ENCODE results near the gene MSH3.
"Not testable (repeated sequence)": the region's sequence is repeated elsewhere in the genome, so short reads cannot be mapped to it uniquely, and the experiment has no call there.

The MSH3 gene

DNA sequence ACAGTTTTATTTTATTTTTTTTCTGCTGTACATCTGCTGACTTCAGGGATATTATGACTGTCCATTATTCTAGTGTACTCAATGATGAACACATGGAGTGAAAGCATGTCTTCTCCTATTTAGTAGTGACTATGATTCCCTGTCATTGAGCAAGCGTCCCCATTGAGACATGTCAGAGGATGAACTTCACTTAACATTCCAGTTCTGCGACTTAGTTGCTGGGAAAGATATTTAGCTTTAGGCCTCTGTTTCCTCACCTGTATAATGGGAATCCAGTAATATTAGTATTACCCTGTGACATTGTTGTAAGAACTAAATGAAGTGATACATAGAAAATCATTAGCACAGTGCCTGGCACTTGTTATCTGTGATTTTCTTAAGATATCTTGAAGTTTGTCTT lies 145.1 kb downstream of the MSH3 start:
- Mint-ChIP-seq H3K27me3 (no peaks in the 10 kb centered on the region), H3K4me1 (no peaks in the 10 kb centered on the region), H3K9me3 (peaks cover 0 to 5% of the 10 kb centered on the region in 2 donors), H3K4me3 (no peak overlapping the region), H3K27ac (no peak overlapping the region)
- DNase-seq (no peak), ATAC-seq (no peak)

DNA sequence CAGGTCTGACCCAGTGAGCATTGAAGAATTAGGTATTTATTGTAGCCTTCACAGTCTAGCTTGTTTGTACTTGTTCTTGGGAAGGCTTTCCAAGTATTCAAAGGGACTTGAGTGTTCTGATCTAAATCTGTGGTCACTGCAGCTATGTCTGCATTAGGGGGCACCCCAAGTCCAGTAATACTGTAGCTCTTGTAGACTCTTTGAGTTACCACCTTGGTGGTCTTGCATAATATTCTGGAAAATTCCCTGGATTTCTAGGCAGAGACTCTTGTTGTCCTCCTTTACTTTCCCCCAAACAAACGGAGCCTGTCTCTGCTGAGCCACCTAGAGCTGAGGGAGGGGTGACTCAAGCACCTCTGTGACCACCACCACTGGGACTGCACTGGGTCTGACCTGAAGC lies 149.9 kb downstream of the MSH3 start:
- Mint-ChIP-seq H3K27ac (no peak overlapping the region), H3K4me3 (no peak overlapping the region), H3K9me3 (peaks cover 0 to 5% of the 10 kb centered on the region in 2 donors), H3K4me1 (peaks cover 5% of the 10 kb centered on the region), H3K27me3 (no peaks in the 10 kb centered on the region)
- ATAC-seq, result no peak
- no peak for DNase-seq

DNA sequence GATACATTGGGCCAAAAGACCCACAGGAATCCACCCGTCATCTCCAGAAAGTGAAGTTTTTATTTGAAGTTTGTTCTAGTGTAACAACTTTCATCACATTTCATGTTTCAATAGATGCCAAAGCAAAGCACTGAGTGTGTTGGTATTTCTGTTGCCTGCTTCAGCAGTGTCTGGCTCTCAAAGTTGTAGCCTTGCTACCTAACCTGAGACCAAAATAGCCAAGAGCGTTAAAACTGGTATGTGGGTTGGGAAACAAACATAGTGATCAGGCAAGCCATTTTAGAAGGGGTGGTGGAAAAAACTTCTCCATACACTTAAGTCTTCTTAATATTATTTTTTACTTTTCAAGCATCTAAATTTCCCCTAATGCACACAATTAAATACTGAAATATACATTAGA lies 150.6 kb downstream of the MSH3 start:
- peaks cover 0 to 5% of the 10 kb centered on the region in 2 donors for H3K9me3 Mint-ChIP-seq

GRCh38 chr5:80806929-80807328 lies 152.5 kb downstream of the MSH3 start:
- Mint-ChIP-seq H3K27me3 (no peaks in the 10 kb centered on the region), H3K4me1 (peaks cover 5% of the 10 kb centered on the region), H3K27ac (no peak overlapping the region), H3K9me3 (peaks cover 0 to 5% of the 10 kb centered on the region in 2 donors), H3K4me3 (no peak overlapping the region)
- ATAC-seq (peak; percentile 62), DNase-seq (no peak)

More for the DNA sequence above, 150.6 kb downstream of the MSH3 start:
- no peak overlapping the region for H3K4me3 Mint-ChIP-seq
- no peak for DNase-seq
- no peak overlapping the region for H3K27ac Mint-ChIP-seq
- no peaks in the 10 kb centered on the region for H3K27me3 Mint-ChIP-seq
- no peak for ATAC-seq
- H3K4me1 Mint-ChIP-seq, result peaks cover 5% of the 10 kb centered on the region

DNA sequence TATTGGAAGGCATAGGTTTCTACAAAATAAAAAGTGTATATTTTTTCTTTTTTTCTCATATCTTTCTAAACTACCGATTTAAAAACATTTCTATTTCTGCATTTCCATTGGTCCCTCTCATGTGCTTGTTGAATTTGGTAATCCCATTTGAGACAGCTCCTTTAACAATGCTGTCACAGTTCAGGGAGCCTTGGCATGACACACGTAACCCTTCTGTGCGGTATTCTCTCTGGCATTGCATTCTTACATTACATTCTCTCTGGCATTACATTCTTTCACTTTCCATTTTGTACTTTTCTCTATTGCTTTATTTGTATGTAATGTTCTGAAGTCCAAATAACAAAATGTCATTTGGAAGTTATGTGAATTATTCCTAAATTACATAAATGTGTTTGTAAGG lies 155.0 kb downstream of the MSH3 start:
- Mint-ChIP-seq H3K9me3 (no peaks in the 10 kb centered on the region), H3K27me3 (no peaks in the 10 kb centered on the region), H3K4me1 (peaks cover 5% of the 10 kb centered on the region), H3K27ac (no peak overlapping the region), H3K4me3 (no peak overlapping the region)
- no peak for DNase-seq
- no peak for ATAC-seq

GRCh38 chr5:80810425-80810824 lies 156.0 kb downstream of the MSH3 start:
- no peaks in the 10 kb centered on the region for H3K27me3 Mint-ChIP-seq
- no peaks in the 10 kb centered on the region for H3K9me3 Mint-ChIP-seq
- peaks cover 5% of the 10 kb centered on the region for H3K4me1 Mint-ChIP-seq
- no peak overlapping the region for H3K27ac Mint-ChIP-seq
- DNase-seq (no peak), ATAC-seq (peak; percentile 82)
- no peak overlapping the region for H3K4me3 Mint-ChIP-seq

GRCh38 chr5:80816590-80816989 lies 162.1 kb downstream of the MSH3 start:
- H3K4me3 Mint-ChIP-seq, result no peak overlapping the region
- H3K4me1 Mint-ChIP-seq, result no peaks in the 10 kb centered on the region
- no peaks in the 10 kb centered on the region for H3K27me3 Mint-ChIP-seq
- no peak for ATAC-seq
- peaks cover 0 to 8% of the 10 kb centered on the region in 2 donors for H3K9me3 Mint-ChIP-seq
- no peak overlapping the region for H3K27ac Mint-ChIP-seq
- no peak for DNase-seq

DNA sequence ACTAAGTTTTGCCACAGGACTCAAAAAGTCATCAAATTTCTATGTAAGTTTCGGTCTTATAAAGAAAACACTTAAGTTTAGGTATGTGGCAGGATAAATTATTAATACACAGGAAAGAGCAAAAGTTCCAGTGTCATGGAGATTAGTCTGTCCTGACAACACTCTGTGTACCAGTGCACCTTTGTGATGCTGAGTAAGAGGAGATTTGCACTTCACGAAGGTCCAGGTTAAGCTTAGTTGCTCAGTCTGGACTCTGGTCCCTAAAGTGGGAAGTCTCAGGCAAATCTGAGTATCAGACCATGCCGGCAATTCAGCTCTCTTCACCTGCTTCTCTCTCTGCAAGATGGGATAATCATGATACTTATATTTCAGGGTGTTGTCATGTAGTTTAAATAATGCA lies 166.2 kb downstream of the MSH3 start:
- no peak for DNase-seq
- Mint-ChIP-seq H3K27me3 (no peaks in the 10 kb centered on the region), H3K9me3 (peaks cover 0 to 24% of the 10 kb centered on the region in 2 donors), H3K4me1 (no peaks in the 10 kb centered on the region), H3K27ac (no peak overlapping the region), H3K4me3 (no peak overlapping the region)
- ATAC-seq, result no peak

GRCh38 chr5:80822640-80823039 lies 168.2 kb downstream of the MSH3 start:
- Mint-ChIP-seq H3K4me3 (no peak overlapping the region), H3K4me1 (no peaks in the 10 kb centered on the region), H3K27ac (peak overlapping the region in 1 of 2 donors; percentile 2), H3K27me3 (no peaks in the 10 kb centered on the region), H3K9me3 (peaks cover 0 to 15% of the 10 kb centered on the region in 2 donors)
- DNase-seq, result no peak
- ATAC-seq, result no peak

GRCh38 chr5:80824159-80824558 lies 169.7 kb downstream of the MSH3 start:
- peak; percentile 69 for ATAC-seq
- not testable (repeated sequence) for H3K27me3 Mint-ChIP-seq, H3K4me1 Mint-ChIP-seq, H3K27ac Mint-ChIP-seq, H3K4me3 Mint-ChIP-seq, DNase-seq
- H3K9me3 Mint-ChIP-seq, result peaks cover 9 to 19% of the 10 kb centered on the region in 2 donors

DNA sequence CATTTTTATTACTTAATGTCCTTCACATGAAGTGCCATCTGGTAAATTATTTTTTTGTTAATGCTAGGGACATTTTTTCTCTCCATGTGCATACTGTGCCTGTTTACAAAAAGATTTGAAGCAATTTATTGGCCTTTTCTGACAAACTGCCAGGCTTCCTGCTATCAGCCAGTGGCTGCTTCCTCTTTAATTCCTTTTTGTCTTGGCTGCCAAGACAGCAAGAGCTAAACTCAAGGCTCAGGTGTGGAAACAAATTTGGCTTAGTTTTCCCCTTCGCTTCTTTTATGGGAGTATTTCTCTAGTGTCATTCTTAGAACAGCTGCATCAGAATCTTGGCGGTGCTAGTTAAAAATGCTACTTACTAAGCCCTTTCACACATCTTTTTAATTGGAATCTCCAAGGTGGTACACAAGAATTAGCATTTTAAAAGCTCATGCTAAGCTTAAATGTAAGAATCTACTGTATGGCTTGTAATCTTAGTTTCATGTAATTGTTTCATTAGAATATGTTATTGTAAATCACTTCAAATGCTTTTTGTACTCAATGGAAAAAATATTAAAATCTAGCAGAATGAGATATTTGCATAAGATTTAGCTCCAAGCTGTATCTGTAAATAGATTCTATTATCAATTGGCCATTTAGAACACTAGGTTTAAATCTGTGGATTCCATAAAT lies 171.5 kb downstream of the MSH3 start:
- DNase-seq (no peak), ATAC-seq (no peak)
- Mint-ChIP-seq H3K27me3 (no peaks in the 10 kb centered on the region), H3K27ac (no peak overlapping the region), H3K9me3 (peaks cover 12 to 24% of the 10 kb centered on the region in 2 donors), H3K4me3 (no peak overlapping the region), H3K4me1 (no peaks in the 10 kb centered on the region)

GRCh38 chr5:80834710-80835109 lies 180.3 kb downstream of the MSH3 start:
- Mint-ChIP-seq H3K9me3 (no peaks in the 10 kb centered on the region), H3K27ac (no peak overlapping the region), H3K27me3 (no peaks in the 10 kb centered on the region), H3K4me3 (no peak overlapping the region), H3K4me1 (peaks cover 18% of the 10 kb centered on the region)
- DNase-seq, result no peak
- no peak for ATAC-seq

- ATAC-seq (no peak), DNase-seq (no peak)
- Mint-ChIP-seq H3K4me3 (no peak overlapping the region), H3K9me3 (no peaks in the 10 kb centered on the region), H3K27me3 (no peaks in the 10 kb centered on the region), H3K27ac (no peak overlapping the region), H3K4me1 (peaks cover 18% of the 10 kb centered on the region)
Observed at GRCh38 chr5:80835128-80835527, 180.7 kb downstream of the MSH3 start.

- no peak overlapping the region for H3K4me3 Mint-ChIP-seq
- no peaks in the 10 kb centered on the region for H3K9me3 Mint-ChIP-seq
- H3K27ac Mint-ChIP-seq, result no peak overlapping the region
- no peaks in the 10 kb centered on the region for H3K27me3 Mint-ChIP-seq
- H3K4me1 Mint-ChIP-seq, result peaks cover 18% of the 10 kb centered on the region
- DNase-seq (peak; percentile 57 to 73), ATAC-seq (peak; percentile 100)
Observed at GRCh38 chr5:80837679-80838078, 183.2 kb downstream of the MSH3 start.

DNA sequence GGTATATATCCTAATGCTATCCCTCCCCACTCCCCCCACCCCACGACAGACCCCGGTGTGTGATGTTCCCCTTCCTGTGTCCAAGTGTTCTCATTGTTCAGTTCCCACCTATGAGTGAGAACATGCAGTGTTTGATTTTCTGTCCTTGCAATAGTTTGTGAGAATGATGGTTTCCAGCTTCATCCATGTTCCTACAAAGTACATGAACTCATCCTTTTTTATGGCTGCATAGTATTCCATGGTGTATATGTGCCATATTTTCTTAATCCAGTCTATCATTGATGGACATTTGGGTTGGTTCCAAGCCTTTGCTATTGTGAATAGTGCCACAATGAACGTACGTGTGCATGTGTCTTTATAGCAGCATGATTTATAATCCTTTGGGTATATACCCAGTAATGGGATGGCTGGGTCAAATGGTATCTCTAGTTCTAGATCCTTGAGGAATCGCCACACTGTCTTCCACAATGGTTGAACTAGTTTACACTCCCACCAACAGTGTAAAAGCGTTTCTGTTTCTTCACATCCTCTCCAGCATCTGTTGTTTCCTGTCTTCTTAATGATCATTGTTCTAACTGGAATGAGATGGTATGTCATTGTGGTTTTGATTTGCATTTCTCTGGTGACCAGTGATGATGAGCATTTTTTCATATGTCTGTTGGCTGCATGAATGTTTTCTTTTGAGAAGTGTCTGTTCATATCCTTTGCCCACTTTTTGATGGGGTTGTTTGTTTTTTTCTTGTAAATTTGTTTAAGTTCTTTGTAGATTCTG lies 186.8 kb downstream of the MSH3 start:
- Mint-ChIP-seq H3K4me1 (peaks cover 26% of the 10 kb centered on the region), H3K9me3 (peaks cover 17 to 20% of the 10 kb centered on the region in 2 donors)
- H3K27ac Mint-ChIP-seq, DNase-seq, H3K27me3 Mint-ChIP-seq, ATAC-seq, H3K4me3 Mint-ChIP-seq: not testable (repeated sequence)

DNA sequence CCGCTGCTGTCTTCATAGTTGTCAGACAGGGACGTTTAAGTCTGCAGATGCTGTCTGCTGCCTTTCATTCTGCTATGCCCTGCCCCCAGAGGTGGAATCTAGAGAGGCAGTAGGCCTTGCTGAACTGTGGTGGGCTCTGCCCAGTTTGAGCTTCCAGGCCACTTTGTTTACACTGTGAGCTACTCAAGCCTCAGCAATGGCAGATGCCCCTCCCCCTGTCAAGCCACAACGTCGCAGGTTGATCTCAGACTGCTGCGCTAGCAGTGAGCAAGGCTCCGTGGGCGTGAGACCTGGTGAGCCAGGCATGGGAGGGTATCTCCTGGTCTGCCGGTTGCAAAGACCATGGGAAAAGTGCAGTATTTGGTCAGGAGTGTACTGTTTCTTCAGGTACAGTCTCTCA lies 192.0 kb downstream of the MSH3 start:
- not testable (repeated sequence) for DNase-seq, H3K27me3 Mint-ChIP-seq, H3K4me3 Mint-ChIP-seq, H3K27ac Mint-ChIP-seq, ATAC-seq
- peaks cover 44 to 47% of the 10 kb centered on the region in 2 donors for H3K9me3 Mint-ChIP-seq
- peaks cover 12% of the 10 kb centered on the region for H3K4me1 Mint-ChIP-seq

All from stimulated activated naive CD8-positive, alpha-beta T cell treated with anti-CD3 and anti-CD28 coated beads, Interleukin-15, amount 100 ng/mL, for 72 hours (primary cell).